HG02759 (cell line): Measurements from ENCODE around the gene OXA1L.
A peak's percentile ranks its signal among the peaks of the same experiment; 100 is the strongest.
"Not testable (repeated sequence)": the region's sequence is repeated elsewhere in the genome, so short reads cannot be mapped to it uniquely, and the experiment has no call there.

Source experiments
- ATAC-seq: cut with Tn5 transposase; IDR thresholded peaks from one replicate; pipeline ENCODE4 v1.9.1; 2021; ENCODE audit warnings: mild to moderate bottlenecking, moderate library complexity; ENCODE audit not compliant: unreplicated experiment

The OXA1L gene

DNA sequence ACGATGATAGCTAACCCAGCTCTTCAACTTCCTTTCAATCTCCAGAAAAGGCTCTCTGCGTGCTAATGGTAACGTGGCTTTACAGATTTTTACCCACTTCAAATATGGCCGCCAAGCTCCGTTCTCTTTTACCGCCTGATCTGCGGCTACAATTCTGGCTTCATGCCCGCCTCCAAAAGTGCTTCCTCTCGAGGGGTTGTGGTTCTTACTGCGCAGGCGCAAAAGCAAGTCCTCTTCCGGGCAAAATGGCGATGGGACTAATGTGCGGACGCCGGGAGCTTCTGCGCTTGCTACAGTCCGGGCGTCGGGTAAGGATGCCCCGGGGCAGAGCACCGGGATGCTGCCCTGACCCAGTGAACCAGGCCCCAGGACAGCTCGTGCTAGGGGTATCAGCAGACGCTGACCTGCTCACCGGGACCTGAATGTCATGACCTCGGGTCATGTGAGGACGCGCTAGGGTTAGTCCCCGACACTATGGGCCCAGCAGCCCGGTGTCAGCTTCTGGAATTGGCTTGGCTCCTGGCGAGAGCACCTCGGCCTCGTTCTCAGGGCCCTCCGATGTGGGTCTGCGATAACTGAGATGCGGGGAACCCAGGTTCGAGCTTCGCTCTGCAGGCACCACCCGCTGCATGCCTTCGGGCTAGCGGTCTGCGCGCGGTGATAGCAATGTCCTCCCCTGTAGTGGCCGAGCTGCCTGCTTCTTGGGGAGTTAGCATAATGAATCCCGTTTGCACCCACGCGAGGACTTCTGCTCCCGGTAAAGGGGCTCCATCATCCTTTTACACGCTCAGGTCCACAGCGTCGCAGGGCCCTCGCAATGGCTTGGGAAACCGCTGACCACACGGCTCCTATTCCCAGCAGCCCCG lies at the start of gene OXA1L:
OXA1L (plus strand) TSS at position 232 of the 866 bp plus-strand sequence; CDS start at position 246, 14 bp downstream.
- ATAC-seq, result peak; percentile 81

- no peak for ATAC-seq
These were observed 48.4 kb upstream of the OXA1L start for GRCh38 chr14:22718091-22718490.

DNA sequence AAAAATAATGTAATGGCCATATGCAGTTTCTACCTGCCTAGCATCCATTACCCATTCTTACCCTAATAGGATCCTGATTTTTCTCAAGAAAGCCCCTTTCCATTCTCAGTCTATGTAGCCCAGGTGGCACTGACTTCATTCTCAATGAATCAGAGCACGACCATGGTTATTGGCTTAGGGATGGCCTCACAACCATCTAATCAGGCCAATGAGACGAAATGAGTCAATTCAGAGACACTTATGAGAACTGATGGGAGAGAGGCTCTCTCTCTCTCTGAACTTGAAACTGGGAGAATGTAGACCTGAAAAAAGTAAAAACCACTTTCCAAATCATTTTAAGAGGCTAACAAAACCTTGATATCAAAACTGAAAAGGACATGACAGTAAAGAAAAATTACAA lies 45.3 kb upstream of the OXA1L start:
- no peak for ATAC-seq

DNA sequence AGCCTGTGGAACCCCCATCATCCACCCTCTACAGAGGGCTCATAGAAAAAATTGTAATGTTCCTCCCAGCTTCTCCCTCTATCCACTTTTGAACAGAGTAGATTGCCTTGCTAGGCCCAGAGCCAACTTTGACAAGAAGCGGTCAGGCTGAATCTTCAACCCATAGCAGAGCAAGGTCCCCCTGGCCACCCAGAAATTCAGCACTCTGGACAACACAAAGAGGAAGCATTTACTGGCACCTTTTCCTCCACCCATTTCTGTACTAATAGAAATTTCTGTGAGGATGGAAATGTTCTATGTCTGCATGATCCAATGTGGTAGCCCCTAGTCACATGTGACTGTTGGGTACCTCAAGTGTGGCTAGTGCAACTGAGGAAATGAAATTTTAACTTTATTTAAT lies 42.7 kb upstream of the OXA1L start:
- no peak for ATAC-seq

DNA sequence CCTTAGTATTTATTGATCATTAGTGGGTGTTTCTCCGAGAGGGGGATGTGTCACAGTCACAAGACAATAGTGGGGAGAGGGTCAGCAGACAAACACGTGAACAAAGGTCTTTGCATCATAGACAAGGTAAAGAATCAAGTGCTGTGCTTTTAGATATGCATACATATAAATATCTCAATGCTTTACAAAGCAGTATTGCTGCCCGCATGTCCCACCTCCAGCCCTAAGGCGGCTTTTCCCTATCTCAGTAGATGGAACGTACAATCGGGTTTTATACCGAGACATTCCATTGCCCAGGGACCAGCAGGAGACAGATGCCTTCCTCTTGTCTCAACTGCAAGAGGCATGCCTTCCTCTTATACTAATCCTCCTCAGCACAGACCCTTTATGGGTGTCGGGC lies 41.6 kb upstream of the OXA1L start:
- not testable (repeated sequence) for ATAC-seq

DNA sequence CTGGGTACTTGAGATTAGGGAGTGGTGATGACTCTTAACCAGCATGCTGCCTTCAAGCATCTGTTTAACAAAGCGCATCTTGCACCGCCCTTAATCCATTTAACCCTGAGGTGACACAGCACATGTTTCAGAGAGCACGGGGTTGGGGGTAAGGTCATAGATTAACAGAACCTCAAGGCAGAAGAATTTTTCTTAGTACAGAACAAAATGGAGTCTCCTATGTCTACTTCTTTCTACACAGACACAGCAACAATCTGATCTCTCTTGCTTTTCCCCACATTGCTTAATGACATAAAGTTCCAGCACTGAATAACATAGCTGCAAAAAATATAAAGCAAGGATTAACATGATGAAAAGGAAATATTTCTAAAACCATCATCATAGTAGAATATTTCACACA lies 41.1 kb upstream of the OXA1L start:
- ATAC-seq, result not testable (repeated sequence)

- ATAC-seq, result no peak
These were observed 40.5 kb upstream of the OXA1L start for GRCh38 chr14:22726012-22726411.

DNA sequence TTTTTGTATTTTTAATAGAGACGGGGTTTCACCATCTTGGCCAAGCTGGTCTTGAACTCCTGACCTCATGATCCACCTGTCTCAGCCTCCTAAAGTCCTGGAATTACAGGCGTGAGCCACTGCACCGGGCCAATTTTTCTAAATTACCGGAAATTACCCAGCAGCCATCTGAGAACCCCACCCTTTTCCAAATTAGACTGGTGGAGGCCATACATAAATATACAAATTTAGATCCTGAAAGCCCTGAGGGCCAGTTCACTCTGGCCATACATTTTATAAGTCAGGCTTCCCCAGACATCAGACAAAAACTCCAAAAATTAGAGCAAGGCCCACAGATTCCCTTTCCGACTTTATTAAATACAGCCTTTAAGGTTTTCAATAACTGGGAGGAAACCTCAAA lies 34.4 kb upstream of the OXA1L start:
- not testable (repeated sequence) for ATAC-seq

DNA sequence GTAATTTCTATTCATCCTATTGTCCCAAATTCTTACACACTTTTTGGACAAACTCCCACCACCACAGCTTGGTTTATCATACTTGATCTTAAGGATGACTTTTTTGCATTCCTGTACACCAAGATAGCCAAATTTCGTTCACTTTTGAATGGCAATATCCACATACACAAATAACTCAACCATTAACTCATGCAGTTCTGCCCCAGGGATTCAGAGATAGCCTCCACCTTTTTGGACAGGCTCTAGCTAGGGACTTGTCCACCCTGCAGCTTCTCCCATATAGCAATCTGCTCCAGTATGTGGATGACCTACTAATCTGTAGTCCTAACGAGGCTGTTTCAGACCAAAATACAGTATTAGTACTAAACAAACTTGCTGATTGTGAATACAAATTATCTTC lies 32.7 kb upstream of the OXA1L start:
- no peak for ATAC-seq

DNA sequence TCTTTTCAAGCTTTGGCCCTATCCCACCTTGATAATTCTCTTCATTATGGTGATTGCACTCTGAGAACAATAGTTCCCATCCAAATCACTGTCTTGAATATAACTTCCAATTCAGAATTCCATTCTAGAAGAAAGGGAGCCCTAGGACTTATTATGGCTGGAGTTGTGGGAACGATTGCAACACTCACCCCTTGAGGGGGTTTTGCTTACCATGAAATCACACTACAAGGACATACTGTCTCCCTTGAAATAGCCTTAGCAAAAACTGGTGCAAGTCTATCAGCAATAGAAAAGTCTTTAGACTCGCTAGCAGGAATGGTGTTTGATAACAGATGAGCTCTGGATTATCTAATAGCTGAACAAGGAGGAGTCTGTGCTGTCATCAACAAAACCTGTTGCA lies 31.4 kb upstream of the OXA1L start:
- ATAC-seq, result no peak

DNA sequence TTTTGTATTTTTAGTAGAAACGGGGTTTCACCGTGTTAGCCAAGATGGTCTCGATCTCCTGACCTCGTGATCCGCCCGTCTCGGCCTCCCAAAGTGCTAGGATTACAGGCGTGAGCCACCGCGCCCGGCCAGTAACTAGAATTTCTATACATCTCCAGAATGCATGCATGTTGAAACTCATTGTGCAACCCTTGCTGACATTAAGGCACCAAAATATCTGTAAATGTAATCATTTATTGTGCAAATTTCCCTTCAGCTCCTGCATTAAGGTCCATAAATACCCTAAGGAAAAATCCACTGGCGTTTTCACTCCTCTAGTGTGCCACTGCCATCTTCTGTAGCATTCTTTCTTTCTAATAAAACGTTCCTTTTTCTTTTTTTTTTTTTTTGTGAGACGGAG lies 30.1 kb upstream of the OXA1L start:
- not testable (repeated sequence) for ATAC-seq

DNA sequence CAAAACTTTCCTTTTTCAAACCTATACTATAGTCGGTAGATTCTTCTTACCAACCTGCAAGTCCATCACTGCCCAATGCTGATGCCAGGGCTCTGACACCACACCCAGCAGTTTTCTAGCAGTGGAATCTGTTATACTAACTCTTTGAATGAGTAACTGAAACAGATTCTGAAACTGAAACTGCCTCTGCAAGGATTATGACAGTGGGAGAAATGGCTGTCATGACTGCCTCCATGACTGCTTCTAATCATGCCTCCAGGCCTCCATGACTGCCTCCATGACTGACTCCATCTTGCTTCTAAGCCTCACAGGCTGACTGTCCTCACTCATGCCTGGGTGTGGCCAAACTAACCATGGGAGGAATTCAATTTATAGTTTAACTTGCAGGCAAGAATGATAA lies 29.4 kb upstream of the OXA1L start:
- peak; percentile 88 for ATAC-seq

DNA sequence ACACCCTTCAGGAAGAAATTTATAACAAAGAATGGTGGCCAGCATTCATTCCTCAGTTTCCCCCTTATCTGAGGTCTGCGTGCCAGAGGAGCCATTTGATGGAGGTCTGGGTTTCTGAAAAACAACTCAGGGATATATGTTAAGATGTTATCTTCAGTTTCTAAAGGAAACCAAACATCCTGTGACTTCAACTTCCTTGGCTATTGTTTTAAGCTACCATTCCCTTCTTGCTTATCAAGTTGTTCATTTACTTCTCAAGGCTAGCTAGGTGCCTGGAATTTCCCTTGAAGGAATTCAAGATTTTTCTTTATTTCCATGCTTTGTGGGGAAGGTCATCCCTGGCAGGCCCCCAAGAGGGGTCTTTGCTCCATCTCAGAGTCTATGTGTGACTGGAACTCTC lies 27.1 kb upstream of the OXA1L start:
- no peak for ATAC-seq

GRCh38 chr14:22740020-22740419 lies 26.5 kb upstream of the OXA1L start:
- no peak for ATAC-seq

- ATAC-seq, result no peak
These were observed 18.7 kb upstream of the OXA1L start for GRCh38 chr14:22747769-22748168.

DNA sequence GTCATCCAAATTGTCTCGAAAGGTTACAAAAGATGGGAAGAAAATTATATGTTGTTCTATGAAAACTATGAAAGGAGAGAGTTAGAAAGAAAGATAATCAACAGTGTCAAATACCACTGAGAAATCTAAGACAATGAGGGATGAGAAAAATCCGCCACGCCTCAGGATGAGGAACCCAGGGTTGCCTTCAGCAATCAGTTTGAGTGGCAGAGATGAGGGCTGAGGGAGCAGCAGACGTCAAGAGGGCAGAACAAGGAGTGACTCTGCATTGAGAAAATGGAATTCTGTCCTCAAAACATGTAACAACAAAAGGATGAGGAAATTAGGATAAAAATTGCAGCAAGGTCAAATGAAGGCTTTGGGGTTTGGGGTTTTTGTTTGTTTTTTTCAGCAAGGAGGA lies 18.3 kb upstream of the OXA1L start:
- no peak for ATAC-seq

DNA sequence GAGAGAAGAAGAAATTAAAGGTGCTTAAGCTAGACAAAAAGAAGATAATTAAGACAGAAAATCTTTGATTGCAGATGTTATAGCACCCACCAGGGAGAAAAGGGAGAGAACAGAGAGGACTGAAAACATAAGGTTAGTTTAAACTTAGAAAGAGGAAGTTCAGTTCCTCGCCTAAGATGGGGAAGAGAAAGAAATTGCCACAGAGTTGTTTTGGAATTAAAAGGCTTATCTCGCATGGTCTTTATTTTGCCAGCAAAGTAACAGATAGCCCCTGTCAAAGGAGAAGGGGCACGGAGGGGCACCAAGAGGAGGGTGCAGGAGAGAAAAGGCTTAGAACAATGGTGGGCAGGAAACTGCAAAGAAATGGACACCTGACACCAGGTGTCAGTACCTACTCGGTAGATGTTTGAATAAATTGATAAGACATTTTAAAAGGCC lies 17.8 kb upstream of the OXA1L start:
- no peak for ATAC-seq

- ATAC-seq, result no peak
These were observed 14.1 kb upstream of the OXA1L start for GRCh38 chr14:22752422-22752821.

- no peak for ATAC-seq
These were observed 12.9 kb upstream of the OXA1L start for GRCh38 chr14:22753586-22753985.

DNA sequence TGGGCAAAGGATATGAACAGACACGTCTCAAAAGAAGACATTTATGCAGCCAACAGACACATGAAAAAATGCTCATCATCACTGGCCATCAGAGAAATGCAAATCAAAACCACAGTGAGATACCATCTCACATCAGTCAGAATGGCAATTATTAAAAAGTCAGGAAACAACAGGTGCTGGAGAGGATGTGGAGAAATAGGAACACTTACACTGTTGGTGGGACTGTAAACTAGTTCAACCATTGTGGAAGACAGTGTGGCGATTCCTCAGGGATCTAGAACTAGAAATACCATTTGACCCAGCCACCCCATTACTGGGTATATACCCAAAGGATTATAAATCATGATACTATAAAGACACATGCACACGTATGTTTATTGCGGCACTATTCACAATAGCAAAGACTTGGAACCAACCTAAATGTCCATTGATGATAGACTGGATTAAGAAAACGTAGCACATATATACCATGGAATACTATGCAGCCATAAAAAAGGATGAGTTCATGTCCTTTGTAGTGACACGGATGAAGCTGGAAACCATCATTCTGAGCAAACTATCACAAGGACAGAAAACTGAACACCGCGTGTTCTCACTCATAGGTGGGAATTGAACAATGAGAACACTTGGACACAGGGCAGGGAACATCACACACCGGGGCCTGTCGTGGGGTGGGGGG lies 8.4 kb upstream of the OXA1L start:
- ATAC-seq, result not testable (repeated sequence)

GRCh38 chr14:22761734-22762133 lies 4.8 kb upstream of the OXA1L start:
- no peak for ATAC-seq

DNA sequence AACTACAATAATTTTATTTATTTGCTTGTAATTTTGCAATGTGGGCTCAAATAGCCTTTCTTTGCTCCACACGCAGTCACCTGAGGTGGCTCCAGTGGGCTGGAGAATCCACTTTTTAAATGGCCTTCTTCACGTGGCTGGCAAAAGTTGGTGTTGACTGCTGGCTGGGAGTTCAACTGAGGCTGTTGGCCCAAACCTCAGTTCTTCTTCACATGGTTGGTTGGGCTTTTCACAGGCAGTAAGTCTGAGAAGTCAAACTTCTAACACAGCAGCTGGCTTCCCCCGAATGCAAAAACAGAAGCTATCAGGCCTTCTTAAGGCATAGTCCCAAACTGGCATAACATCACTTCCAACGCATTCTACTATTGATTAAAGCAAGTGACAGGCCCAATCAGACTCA lies 2.1 kb upstream of the OXA1L start:
- no peak for ATAC-seq

DNA sequence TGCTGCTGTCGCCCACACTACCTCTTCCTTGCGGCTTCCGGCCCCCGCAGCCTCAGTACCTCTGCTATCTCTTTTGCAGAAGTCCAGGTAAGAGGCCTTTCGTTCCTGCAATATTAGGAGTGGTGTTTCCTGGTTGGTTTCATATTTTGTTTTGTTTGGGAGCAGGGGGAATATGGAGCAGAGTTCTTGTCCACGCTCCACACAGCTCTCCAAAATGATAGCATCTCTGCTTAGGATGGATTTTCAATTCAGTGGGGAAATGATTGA lies 768 bp downstream of the OXA1L start:
- ATAC-seq, result no peak
